ENCODE data around the gene CCNYL1.

GRCh38 chr2:207670887-207671286, 40.6 kb upstream of the CCNYL1 start:
- TF ChIP-seq POLR2AphosphoS5 (IDR thresholded peaks at IDR 0.05; ENCODE audit: borderline replicate concordance, low read depth, low read length) (no peak), EZH2 (IDR thresholded peaks at IDR 0.05) (no peak), FOXP2 (optimal IDR thresholded peaks at IDR 0.05; ENCODE audit: control extremely low read depth, extremely low read length, insufficient read depth) (no peak)
